ENCODE measurements around the gene HES2.

The HES2 gene

GRCh38 chr1:6393400-6394187, 26.1 kb downstream of the HES2 start, which contains the start of gene ACOT7:
ACOT7 (minus strand) TSS chr1:6393767; CDS start chr1:6393399, 368 bp downstream.
- peak; percentile 29 for DNase-seq (ENCODE audit: extremely low read depth, low read depth)
- TF ChIP-seq CTCF (IDR thresholded peaks at IDR 0.05; ENCODE audit: low read depth, low read length, missing control alignments), result peak; percentile 8
- H3K4me3 ChIP-seq (replicated peaks; ENCODE audit: low read depth, low read length), result peak within 1 kb of the TSS; percentile 60

- TF ChIP-seq CTCF (IDR thresholded peaks at IDR 0.05; ENCODE audit: low read depth, low read length, missing control alignments), result no peak
- no peak for DNase-seq (ENCODE audit: extremely low read depth, low read depth)
- peak overlapping the region; percentile 60 for H3K4me3 ChIP-seq (replicated peaks; ENCODE audit: low read depth, low read length)
Measured at GRCh38 chr1:6392809-6393399, 26.8 kb downstream of the HES2 start.

DNA sequence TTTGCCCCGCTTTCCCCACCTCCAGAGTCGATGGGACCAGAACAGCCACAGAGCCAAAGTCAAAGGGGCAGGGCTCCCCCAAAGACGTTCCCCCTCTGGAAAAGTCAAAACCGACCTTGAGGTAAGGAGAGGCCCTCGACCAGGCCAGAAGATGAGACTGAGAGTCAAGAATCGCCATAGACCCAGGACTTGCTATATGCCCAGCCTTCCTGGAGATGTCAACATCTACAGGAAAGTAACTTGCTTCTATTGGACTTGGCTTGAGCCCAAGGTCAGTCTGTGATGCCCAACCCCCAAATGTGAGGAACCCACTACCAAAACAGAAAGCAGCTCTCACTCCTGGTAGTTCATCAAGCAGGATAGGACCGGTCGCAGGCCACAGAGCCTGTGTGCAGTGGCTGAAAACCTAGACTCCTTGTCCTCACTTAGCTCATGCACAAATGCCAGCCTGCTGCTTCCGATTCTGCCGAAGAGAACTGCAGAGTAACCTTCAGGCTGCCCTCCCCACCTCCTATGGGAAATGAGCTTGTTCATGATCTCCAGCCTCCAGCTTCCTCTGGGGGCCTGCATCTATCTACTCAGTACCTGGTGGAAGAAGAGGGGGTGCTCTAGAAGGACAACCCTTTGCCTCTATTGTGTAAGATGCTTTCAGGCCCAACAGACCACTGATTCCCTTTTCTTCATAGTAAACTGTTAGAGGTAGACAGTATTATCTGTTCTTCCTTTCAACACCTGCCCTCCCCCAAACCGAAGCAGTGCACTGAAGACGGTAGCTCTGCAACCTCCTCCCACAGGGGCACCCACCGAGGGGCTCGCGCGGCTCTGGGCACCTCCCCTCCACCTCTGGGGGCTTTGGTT, 27.5 kb downstream of the HES2 start:
- TF ChIP-seq CTCF (IDR thresholded peaks at IDR 0.05; ENCODE audit: low read depth, low read length, missing control alignments), result no peak
- H3K4me3 ChIP-seq (replicated peaks; ENCODE audit: low read depth, low read length), result peak overlapping the region; percentile 60
- DNase-seq (ENCODE audit: extremely low read depth, low read depth), result no peak

DNA sequence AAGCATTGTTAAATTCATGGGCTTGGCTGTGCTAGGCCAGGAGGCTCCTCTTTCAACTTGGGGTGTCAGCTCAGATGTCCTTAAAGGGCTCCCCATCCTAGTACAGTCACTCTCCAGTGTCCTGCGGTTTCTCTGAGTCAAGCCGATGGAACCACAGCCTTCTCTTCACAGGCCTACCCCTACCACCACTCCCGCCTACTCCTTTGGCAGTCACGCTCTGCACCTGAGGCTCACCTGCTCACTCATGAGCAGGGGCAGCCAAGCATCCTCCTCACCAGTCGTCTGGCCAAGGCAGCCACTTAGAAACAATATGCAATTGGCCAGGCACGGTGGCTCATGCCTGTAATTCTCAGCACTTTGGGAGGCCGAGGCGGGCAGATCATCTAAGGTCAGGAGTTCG, 29.7 kb downstream of the HES2 start:
- no peak for TF ChIP-seq CTCF (IDR thresholded peaks at IDR 0.05; ENCODE audit: low read depth, low read length, missing control alignments)
- DNase-seq (ENCODE audit: extremely low read depth, low read depth), result no peak
- no peak overlapping the region for H3K4me3 ChIP-seq (replicated peaks; ENCODE audit: low read depth, low read length)

GRCh38 chr1:6386371-6386949, 33.3 kb downstream of the HES2 start:
- no peak for DNase-seq (ENCODE audit: extremely low read depth, low read depth)
- no peak overlapping the region for H3K4me3 ChIP-seq (replicated peaks; ENCODE audit: low read depth, low read length)
- TF ChIP-seq CTCF (IDR thresholded peaks at IDR 0.05; ENCODE audit: low read depth, low read length, missing control alignments), result no peak

GRCh38 chr1:6385488-6386191, 34.1 kb downstream of the HES2 start:
- peak; percentile 41 for DNase-seq (ENCODE audit: extremely low read depth, low read depth)
- no peak overlapping the region for H3K4me3 ChIP-seq (replicated peaks; ENCODE audit: low read depth, low read length)
- TF ChIP-seq CTCF (IDR thresholded peaks at IDR 0.05; ENCODE audit: low read depth, low read length, missing control alignments), result no peak
